Limb (tissue), 2 donors: ENCODE results near the gene TYMS.
"Not testable (repeated sequence)": the region's sequence is repeated elsewhere in the genome, so short reads cannot be mapped to it uniquely, and the experiment has no call there.

Experiments used
- DNase-seq, 2 donors: peaks; one replicate each; pipeline ENCODE4 v3.0.0-alpha.2; 2016; ENCODE audit errors: extremely low spot score in 2 of 2

Gene TYMS

DNA sequence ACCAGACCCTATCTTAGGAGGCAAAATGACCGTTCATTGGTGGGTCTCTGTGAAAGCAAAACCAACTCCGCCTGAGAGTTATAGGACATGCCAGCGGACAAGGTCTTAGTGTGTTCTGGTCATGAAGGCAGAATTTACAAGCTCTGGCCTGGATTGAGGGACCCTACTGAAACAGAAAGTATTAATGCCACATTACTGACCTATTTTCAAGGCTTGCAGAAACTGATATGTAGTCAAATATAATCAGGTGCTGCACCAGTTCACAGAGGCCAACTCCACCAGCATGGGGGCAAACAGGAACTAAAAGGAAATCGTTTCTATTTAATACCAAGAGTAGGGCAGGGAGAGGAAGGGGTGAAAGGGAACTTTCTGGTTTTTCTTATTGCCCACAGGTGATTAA is 19.7 kb downstream of the TYMS start:
- no peak for DNase-seq

DNA sequence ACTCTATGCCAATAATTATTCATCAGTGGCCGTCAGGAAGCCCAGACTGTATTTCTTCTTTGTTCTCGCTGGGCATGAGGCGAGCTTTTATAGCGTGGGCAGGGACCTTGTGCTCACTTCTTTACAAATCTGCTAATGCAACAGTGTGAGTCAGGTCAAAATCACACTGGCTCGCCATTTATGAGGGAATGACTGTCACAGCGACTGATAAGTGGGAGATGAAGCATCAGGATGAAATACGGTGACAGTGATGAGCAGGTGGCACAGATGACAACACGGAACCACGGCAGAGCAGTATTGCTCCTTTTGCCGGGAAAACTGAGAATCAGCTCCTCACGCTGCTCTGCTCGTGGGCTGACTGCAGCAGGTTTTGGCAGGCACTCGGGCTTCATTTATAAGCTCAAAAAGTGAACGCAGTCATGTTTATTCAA is 20.5 kb downstream of the TYMS start:
- DNase-seq, result no peak

DNA sequence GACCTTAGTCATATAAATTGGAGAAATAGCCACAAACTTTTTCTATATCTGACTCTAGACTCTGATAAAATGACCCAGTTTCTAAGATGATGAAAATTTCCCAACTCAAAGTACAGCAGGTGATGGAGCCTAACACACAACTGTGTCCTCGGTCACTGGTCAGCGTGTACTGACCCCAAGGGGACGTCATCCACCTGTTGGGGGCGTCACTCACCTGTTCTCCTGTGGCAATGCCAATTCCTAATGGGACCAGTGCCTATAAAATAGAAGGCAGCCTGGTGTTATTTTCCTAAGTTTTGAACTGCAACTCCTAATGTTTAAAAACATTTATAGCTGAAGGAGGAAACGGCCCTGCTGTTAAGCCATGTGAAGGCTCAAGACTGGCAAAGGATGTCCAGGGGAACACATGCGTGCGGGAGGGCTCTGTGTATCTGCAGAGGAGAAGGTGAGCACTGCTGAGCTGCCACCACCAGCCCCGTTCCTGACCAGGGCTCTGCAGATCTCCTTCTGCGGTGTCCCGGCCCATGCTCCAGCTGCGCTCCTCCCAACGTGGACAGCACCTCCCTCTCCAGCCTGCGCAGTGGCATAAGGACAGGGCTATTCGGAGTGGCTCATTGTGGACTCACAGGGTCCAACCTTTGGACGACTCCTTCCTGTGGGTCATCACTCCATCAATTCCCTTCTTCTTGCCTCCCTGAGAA is 21.2 kb downstream of the TYMS start:
- no peak for DNase-seq

DNA sequence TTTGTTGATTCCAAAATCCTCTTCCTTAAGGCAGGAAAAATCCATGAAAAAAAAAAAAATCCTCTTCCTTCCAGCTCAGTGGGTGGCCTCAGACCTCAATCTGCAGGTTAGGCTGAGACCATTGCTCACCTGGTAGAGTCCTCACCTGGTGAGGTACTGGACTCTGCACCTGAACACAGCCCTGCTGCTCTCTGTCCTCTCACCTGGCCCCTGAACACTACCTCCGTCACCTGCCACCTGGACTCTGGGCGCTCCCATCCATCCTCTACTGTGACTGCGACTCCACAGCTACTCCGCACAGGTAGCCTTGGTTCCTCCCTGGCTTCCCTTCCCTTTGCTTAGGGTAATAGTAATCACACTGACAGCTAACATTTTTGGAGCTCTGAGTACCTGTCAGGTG is 22.1 kb downstream of the TYMS start:
- DNase-seq, result no peak

DNA sequence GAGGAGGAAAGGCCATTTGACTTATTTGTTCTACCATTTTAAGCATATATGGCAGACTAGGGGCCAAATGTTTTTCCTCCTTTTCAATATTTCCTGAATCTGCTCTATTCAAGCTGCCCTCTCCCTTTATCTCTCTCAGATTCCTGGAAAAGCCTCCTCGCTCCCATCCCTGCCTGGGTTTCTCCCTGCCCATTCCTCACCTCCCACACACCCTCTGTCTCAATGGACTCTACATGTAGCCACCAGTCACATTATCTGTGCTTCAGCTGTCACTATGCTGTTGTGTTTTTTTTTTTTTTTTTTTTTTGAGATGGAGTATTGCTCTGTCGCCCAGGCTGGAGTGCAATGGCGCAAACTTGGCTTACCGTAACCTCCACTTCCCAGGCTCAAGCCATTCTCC is 22.9 kb downstream of the TYMS start:
- no peak for DNase-seq

DNA sequence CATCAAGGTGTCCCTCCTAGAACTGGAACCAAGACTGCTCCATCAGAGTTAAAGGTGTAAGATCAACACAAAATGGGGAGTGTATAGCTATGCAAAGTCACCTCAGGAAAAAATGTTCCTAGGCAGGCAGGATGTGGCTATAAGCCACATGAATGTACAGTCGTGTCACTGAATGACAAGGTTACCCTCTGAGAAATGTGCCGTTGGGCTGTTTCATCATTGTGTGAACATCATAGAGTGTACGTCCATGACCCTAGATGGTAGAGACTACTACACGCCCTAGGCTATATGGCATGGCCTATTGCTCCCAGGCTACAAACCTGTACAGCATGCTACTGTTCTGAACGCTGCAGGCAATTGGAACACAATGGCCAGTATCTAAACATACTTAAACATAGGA is 24.5 kb downstream of the TYMS start:
- no peak for DNase-seq

DNA sequence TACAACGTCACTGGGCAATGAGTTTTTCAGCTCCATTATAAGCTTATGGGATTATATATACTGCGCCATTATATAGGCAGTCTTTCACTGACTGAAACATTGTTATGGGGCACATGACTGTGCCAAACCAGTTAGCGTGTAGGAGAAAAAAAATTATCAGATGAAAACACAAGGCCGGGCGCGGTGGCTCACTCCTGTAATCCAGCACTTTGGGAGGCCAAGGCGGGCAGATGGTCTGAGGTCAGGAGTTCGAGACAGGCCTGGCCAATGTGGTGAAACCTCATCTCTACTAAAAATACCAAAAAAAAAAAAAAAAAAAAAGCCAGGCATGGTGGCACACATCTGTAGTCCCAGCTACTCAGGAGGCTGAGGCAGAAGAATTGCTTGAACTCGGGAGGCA is 25.0 kb downstream of the TYMS start:
- DNase-seq, result not testable (repeated sequence)

DNA sequence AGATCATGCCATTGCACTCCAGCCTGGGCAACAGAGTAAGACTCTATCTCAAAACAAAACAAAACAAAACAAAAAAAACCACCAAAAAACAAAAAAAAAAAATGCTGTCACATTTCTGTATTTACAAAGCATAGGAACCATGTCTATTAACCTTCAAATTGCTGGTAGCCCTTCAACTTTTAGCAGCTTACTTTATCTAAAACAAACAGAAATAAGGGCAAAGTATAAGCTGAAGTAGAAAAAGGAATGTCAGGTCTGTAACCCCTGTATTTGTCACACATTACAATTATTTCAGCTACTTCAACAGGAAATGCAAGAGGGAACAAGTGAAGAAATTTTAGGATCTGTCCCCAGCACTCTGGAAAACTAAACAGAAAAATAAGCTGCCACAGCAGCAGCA is 25.4 kb downstream of the TYMS start:
- no peak for DNase-seq

DNA sequence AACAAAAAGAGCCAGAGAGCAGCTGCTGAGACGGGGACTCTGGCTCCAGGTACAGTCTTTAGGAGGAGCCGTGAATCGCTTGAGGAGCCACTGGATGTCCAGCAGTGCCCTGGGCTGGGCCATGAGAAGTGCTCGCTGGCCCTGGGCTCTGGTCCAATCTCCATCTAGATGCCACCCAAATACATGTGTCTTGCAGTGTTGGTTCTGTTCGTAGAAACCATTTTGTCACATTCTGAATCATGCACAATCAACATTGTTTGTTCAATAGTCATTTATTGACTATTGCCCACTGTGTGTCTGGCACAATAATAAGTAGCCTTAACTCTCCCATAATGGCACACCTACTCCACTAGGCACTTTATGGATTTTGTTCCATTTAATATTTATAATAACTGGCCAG is 26.1 kb downstream of the TYMS start:
- DNase-seq, result no peak

DNA sequence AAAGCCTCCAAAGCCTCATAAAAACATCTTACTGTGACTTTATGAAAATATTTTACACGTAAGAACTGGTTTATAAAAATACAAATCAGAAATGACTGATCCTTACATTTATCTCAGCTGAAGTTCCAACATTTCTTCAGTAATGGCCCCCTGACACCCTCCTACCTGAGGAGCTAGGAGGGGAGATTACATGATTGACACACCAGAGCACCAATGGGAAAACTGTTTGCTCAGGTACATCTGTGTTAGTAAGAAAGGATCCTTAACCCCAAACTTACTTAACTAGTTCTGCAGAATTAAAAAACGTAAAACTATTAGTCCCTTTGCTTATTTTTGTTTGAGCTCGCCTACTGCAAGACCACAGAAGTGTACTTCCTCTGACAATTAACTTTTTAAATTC is 28.0 kb downstream of the TYMS start:
- no peak for DNase-seq

DNA sequence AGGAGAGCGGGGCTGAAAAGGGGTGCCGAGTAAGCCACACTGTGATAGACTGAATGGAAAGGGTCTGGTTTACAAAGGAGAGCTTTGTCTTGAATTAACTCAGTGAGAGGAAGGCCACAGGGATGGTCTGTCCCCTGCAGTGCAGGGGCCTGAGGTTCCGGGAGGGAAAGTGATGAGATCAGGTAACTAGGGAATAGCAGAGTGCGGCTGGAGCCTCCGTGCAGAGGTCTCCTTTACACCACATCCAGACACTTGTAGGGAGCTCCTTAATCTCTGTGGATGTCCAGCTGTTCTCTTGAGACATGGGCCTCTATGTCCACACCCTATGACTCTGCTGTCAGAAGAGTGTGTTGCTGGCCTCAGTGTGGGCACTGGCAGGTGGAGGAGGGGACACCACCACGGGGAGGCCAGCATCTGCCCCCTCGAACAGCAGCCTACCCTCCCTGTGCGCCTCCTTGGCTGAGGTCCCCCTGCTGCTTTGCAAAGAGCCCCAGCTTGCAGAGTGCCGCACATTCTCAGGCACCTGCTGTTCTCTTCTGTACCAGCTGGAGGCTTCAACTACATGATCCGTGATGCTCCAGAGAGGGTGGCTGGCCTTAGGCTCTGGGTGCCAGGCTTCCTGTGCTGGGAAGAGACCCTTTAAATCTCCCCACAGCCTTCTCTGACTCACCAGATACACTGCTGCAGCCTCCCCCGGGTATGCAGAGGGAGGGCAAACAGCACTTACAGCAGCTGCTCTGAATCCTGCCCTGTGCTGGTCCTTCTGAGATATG is 29.1 kb downstream of the TYMS start:
- no peak for DNase-seq

DNA sequence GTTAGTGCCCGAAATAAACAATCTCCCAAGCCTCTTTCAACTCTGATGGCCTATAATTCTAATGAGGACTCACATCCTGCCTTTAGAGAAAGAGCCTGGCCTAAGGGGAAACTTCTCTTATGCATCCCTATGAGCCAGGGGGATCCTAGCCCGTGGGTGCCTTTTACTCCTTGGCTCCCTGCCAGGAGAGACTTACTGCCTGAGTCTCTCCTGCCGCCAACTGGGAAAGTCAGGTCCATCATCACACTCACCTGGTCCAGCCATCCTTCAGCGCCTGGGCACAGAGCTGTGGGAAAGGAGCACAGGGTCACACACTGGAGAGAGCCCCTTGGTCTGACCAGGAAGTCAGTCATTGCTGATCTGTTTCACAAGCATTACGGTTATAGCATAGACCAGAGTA is 30.9 kb downstream of the TYMS start:
- no peak for DNase-seq

DNA sequence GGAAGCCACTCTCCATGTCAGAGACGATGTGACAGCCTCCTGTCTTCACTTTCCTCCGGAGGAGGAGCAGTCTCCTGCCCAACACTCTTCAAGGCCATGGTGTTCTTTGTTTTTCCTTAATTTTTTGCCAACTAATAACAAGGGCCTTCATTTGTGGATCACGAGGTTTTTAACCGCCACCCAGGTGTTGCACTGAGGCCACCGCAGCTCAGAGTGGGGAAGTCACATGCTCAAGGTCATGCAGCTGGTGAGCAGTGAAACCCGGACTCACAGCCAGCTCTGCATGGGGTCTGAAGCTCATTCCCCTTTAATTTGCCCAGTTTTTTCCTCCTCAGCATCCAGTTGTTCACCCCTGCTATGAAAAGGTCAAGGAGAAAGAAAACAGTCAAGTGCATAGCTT is 35.4 kb downstream of the TYMS start:
- no peak for DNase-seq

DNA sequence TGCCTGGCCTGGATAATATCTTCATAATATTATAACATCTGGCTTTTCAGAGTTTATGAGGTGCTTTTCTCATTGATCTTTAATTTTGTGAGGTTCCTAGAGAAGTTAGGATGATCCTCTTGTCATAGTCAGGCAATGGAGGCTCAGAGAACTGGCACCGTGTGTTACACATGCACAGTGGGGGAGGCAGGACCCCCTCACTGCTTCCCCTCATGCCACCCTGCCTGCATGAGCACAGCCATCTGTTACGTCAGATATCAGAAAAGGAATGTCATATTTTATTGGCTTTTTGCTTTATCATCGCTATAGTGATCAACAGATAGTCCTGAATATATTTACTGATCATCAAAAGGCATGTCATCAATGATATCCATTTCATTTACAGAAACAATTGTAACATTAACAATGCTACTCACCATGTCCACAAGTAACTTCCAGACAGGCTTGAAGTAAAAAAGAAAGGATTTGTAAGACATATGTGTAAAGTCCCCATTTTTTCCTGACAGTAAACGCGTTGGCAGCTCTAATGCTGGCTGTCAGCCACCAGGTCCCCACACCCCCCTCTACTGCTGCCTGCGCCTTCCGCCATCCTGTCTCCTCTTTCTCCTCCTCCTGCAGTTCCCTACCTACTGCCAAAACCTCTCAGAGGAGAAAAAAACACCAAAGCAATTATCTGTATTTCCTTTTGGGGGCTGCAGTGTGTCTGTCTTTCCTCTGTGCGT is 36.2 kb downstream of the TYMS start:
- no peak for DNase-seq

DNA sequence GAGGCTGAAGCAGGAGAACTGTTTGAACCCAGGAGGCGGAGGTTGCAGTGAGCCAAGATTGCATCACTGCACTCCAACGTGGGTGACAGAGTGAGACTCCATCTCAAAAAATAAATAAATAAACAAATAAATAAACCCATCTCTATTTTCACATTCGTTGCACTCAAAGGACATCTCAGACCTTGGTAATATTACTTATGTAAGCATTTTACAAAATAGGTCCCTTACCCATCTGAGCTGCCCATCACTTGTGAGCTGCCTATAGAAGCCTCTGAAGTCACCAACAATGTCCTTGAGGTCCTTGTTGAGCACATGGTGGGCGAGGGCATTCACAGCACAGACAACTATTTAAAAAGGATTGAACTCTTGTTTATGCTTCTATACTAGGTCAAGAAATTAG is 39.6 kb downstream of the TYMS start:
- DNase-seq, result no peak

DNA sequence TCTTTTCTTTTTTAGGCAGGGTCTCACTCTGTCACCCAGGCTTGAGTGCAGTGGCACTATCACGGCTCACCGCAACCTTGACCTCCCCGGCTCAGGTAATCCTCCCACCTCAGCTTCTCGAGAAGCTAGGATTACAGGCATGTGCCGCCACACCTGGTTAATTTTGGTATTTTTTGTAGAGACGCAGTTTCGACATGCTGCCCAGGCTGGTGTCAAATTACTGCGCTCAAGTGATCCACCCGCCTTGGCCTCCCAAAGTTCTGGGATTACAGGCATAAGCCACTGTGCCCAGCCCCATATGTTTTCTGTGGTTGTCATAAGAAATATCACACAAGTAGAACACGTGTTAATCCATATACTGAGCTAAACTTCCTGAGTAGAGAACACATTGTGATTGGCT is 40.3 kb downstream of the TYMS start:
- no peak for DNase-seq

DNA sequence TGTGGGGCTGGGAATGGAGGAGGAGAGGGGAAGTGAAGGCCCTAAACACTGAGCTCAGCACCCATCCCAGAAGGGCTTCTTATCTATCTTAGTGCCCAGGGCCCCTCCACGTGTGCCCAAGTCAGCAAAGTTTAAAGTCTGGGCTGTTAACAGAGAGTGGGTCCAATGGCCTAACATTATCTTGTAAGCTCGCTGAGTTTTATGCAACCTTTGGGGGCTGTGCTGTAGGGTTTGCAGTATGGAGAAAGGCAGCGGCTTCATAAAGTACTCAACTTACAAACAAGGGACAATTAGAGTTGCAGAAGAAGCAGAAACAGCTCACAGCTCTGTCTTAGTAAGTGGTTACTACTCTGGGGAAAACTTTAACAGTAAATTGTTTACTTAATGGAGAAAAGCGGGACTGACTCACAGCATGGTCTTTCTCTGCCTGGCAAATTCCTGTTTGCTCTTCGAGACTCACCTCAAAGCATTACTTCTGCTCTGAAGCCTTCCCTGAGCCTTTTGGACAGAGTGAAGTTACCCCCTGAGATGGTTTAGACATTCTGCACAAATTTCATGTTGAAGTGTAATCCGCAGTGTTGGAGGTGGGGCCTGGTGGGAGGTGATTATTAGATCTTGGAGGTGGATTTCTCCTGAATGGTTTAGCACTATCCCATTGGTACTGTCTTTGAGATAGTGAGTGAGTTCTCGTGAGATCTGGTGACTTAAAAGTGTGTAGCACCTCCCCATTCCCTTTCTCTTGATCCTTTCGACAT is 45.9 kb downstream of the TYMS start:
- no peak for DNase-seq

DNA sequence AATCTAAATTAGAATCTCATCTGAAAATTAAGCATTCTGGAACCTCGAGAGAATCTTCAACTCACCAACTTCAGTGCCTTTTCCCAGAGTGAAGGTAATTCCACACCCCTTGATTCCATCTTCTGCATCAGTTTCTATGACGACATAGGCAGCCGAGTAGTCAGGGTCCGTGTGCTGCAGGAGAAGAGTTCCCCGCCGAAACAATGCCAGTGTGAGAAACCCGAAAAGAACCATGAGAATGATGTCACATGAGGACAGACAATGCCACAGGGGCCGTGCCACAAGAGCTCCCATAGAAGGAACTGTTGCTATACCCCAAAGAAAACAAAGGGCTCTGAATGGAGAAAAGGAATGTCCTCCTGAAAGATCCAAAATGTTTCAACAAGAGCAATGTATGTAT is 49.0 kb downstream of the TYMS start:
- DNase-seq, result no peak

DNA sequence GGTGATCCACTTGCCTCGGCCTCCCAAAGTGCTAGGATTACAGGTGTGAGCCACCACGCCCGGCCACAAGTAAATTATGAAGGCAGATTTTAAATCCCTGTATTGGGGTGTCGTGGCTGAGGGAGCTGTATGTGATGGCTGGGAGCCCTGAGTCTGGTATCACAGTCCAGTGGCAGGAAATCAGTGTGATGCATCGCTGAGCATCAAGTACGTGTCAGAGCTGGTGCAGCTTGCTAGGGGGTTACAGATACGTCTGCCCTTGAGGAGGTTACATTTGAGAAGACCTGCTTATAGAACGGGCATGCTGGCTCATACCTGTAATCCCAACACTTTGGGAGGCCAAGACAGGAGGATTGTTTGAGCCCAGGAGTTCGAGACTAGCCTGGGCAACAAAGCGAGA is 50.6 kb downstream of the TYMS start:
- DNase-seq, result no peak

DNA sequence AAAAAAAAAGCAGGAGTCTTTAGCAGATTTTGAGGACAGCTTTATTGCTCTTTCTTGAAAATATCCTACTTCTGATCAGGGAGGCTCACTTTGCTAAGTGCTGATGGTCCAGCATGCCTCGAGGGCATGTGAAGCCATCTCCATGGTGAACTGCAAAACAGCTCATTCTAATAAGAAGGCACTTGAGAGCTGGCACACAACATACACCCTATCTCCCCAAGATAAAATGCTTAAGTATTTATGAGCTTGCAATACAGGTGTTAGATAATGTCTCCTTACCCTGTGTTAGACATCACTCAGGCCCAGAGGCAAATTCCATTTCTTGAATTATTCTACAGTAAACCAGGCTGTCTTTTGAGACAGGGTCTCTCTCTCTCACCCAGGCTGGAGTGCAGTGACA is 52.3 kb downstream of the TYMS start:
- DNase-seq, result no peak

DNA sequence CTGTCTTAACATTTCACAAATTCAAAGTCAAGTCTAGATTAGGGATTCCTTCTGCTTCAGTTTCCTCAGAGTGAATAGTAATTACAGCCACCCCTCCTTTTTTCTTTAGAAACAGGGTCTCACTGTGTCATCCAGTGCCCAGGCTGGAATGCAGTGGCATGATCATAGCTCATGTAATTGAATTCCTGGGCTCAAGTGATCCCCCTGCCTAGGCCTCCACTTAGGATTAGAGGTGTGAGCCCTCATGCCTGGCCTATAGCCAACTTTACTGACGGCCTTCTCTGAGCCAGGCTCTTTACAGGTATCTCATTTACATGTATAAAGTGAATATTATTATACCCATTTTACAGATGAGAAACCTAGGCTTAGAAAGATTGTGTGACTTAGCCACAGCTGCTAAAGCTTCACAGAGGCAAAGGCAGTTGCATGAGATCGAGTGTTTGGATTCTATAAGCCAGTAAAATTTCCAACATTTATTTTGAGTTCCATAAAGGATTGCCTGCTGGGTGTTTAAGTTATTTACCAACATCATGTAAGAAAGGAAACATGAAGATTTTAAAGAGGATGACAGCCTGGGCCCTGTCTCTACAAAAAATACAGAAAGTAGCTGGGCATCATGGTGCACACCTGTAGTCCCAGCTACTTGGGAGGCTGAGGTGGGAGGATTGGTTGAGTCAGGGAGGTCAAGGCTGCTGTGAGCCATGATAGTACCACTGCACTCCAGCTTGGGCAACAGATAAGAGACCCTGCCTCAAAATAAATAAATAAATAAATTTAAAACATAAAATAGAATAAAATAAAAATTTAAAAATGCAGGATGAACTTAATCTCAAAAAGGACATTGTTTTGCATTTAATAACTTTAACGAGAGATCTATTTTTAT is 53.2 kb downstream of the TYMS start:
- no peak for DNase-seq
